PC-9 (cell line): ENCODE results near the gene METAP2.

Source experiments
- CTCF ChIP-seq: fragments of 200-600 bp; sonication (generic); conservative IDR thresholded peaks from 2 replicates; pipeline ENCODE4 v1.6.1; 2017; ENCODE audit warnings: mixed run types, antibody characterized with exemption, mild to moderate bottlenecking, moderate library complexity
- EZH2 ChIP-seq: fragments of 200-600 bp; sonication (generic); IDR thresholded peaks from 2 replicates; pipeline ENCODE4 v1.8.0; 2017; ENCODE audit warnings: antibody characterized with exemption, low read depth

GRCh38 chr12:95541436-95541835 is 67.5 kb downstream of the METAP2 start:
- TF ChIP-seq CTCF: no peak
- TF ChIP-seq EZH2: no peak
